ENCODE results near the gene LRRC7. TPM values are rescaled to one million over a fixed set of nuclear protein-coding genes. Genes with fewer than 3 reads are reported as not detected.
"Not testable (repeated sequence)": the region's sequence is repeated elsewhere in the genome, so short reads cannot be mapped to it uniquely, and the experiment has no call there.

Gene LRRC7
- polyA plus RNA-seq, 3 donors = 4.7 to 9.9 (median 7.9) TPM

GRCh38 chr1:70034403-70034802 is 466.7 kb downstream of the LRRC7 start:
- DNase-seq = peak; percentile 9

DNA sequence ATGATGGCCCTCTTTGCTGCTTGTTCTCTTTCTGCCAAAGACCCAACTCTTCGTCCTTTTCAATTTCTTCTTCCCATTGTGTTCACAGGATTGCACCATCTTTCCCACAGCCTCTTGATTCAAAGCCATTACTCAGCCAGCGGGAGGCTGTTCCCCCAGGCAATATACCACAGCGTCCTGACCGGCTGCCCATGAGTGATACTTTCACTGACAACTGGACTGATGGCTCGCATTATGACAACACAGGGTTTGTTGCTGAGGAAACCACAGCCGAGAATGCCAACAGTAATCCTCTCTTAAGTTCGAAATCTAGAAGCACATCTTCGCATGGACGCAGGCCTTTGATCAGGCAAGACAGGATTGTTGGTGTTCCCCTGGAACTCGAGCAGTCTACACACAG is 470.3 kb downstream of the LRRC7 start:
- no peak for DNase-seq

DNA sequence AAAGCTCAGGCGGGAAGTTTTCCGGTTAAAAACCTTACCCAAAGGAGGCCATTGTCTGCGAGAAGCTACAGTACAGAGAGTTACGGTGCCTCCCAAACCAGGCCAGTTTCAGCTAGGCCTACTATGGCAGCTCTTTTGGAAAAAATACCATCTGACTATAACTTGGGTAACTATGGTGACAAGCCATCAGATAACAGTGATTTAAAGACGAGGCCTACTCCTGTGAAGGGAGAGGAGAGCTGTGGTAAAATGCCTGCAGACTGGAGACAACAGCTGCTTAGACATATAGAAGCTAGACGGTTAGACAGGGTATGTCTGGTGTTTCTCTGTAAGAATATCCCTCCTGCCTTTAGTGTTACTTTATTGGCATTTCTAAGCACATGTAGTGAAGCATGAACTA is 471.8 kb downstream of the LRRC7 start:
- no peak for DNase-seq

DNA sequence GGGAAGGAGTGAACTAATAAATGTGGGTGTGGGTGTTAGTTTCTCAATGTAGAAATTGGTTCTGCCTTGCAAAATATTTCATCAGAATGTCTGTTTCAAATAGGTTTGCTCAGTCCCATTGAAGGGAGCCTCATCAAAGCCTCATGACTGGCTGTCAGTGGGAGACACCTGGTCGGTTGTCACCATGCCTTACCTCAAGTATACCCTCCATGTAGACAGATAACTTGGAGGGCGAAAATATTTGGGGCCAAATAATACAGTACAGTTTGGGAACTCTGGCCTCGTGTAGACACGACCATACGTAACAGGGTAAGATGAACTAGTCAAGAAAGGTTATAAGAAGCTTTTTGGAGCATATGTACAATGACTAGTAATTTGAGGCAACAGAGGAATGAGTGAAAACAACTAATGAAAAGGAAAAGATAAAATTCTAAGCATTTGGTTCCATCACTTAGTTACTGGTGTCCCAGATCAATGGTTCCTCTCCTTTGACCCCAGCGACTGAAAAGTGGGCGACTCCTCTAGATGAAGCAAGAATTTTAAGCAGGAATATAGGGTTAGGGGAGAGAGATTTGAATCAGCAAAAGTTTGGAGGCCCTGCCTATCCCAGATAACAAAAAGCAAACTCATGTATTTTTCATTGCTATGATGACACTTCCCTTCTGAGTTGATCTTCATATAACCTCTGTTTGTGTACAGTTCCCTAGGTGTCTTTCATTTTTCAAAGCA is 473.8 kb downstream of the LRRC7 start:
- DNase-seq = no peak

DNA sequence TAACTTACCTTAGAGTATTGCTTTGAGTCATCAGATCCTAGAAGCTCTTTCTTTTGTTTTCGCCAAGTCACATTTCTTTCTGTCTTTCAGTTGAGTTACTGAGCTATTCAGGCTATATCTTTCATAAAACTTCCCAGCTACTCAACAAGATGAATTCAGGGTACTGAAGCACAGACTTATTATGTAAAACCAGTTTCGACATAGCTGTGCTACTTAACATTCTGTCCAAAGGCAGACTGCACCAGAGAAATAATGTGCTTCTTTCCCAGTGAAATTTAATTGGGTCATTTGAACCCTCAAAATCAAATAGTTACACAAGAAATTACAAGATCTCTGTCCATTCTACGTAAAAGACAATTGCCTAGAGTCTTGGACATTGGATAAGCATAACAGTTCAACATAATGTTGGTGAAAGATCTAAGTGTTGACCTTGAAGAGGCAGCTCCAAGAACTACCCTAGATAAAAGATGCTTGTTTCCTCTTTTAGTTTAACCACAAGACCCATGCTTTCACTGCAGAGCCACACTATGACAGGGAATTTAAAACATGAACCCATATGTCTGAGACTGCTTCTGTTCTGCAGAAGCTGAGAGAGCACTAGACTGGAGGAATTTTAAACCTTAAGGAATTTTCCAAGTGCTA is 474.5 kb downstream of the LRRC7 start:
- no peak for DNase-seq

- DNase-seq = peak; percentile 22
Measured at GRCh38 chr1:70043804-70044203, 476.1 kb downstream of the LRRC7 start.

- DNase-seq = no peak
Measured at GRCh38 chr1:70044832-70045231, 477.1 kb downstream of the LRRC7 start.

DNA sequence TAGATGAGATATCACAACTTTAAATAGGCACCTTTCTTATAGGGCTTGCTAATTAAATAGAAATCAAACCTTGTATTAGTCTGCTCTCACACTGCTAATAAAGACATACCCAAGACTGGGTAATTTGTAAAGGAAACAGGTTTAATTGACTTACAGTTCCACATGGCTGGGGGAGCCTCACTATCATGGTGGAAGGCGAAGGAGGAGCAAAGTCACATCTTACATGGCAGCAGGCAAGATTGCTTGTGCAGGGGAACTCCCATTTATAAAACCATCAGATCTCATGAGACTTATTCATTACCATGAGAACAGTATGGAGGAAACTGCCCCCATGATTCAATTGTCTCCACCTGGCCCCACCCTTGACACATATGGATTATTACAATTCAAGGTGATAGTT is 477.9 kb downstream of the LRRC7 start:
- DNase-seq = not testable (repeated sequence)

DNA sequence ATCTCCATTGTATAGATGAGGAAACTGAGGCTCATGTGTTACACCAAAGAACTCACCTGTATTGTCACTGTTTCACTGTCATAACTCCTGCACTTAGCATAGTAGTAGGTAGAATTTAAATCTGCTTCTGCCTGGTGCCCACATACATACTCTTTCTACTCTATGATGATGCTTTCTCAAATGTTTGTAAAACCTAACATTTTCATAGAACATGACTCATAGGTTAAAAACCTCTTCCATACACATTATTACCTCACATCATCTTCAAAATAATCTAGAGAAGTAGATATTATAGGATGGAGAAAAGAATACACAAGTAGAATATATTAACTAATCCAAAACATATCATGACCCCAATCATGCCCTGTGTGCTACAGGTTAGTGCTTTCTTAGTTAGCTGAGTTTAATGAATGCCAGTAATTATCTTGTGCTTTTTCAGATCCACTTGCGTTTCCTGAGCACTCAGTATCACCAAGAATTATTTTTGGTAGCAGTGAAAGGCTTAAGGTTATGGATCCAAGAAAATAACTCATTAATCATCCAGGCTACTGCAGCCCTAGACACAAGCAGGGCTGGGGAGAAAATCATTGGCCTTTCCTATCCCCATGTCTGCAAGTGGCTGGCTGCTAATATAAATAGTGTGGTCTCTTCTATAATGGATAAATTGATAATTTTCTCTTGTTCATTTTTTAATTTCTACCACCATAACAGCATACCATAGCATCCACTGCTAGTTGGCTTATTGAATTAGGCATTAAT is 480.8 kb downstream of the LRRC7 start:
- DNase-seq = no peak

DNA sequence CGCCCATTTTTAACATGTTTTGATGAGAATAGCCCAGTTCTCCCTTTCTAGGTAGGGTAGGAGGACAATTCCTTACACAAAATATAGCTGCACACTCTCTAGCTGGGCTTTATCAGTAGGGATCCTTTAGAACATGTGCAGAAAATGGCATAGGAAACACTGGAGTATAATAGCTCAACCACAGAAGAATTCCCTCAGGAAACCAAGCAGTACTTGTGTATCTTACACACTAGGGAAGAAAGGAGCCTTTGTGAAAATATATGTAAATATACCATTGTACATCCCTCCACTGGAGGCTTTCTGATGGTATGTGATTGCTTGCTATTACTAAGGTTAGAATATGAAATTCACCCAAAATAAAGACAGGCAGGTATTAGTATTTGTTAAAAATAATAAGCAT is 484.2 kb downstream of the LRRC7 start:
- no peak for DNase-seq

GRCh38 chr1:70057500-70057899 is 489.8 kb downstream of the LRRC7 start:
- DNase-seq = no peak

DNA sequence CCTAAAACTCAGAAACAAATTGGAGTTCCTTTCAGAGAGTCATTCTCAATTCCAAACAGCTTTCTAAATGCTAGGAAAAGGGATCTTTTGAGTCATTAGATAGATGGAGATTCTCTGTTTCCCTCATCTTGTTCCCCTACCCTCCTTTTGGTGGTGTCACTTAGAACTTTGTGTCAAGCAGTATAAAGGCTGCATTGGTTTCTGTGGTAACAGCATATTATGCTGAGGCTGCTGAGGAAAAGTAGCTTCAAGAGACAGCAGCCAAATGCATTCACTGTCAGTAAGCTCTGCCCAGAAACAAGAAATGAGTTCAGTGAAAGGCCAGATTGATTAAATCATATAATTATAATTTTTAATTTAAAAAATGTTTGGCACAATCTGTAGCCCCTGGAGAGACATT is 493.5 kb downstream of the LRRC7 start:
- DNase-seq = peak; percentile 8

- DNase-seq = no peak
Measured at GRCh38 chr1:70063861-70064260, 496.1 kb downstream of the LRRC7 start.

GRCh38 chr1:70066711-70067110 is 499.0 kb downstream of the LRRC7 start:
- no peak for DNase-seq

DNA sequence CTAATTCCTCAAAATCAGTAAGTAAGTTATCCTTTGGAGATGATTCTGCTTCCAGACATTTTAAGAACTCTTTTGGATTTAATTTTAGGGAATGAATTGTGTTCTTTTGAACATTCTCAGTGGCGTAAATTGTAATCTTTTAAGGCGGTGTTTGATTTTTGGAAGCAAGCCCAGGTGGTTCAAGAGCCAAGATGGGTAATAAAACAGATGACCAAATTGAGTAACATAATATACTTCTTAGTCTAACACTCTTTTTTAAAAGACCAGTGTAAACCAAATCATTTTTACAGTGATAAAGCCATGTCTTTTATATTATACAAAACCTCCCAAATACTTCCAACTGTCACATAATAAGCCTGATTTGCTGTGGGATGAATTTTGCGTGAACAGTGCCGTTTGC is 503.9 kb downstream of the LRRC7 start:
- DNase-seq = peak; percentile 35

- DNase-seq = no peak
Measured at GRCh38 chr1:70072231-70072751, 504.6 kb downstream of the LRRC7 start.

DNA sequence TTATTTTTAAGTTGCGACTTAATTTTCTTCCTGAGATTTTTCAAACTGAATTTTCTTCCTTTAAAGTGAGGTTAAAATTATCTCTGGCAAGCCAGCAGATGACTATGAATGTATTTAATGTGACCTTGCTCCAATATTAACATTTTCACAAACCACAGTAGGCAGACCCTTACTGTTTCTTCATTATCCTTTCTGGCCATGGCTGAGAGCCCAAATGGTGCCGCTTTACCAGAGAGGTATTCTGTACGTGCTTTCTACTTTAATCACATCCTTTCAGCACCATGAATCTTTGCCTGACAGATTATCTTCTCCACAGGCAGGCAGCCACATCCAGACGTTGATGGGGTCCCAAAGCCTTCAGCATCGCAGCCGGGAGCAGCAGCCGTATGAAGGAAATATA is 508.0 kb downstream of the LRRC7 start:
- DNase-seq = no peak

DNA sequence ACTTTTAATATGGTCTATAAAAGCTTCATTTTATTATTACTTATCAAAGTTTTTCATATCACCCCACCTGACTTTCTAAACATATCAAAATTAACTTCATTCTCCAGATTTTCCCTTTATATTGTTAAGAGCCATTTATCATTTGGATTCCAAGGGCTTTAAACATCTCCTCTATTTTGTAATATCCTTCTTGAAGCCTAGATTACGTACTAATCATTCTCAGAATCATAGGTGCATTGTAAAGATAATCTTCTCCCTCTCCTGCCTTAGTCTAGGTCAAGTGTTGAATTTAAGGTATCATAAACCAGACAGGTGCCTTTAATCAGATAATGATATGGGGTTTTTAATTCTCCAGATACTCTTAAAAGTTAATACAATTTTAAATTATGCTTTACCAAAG is 509.3 kb downstream of the LRRC7 start:
- DNase-seq = no peak

GRCh38 chr1:70079546-70079945 is 511.8 kb downstream of the LRRC7 start:
- no peak for DNase-seq

DNA sequence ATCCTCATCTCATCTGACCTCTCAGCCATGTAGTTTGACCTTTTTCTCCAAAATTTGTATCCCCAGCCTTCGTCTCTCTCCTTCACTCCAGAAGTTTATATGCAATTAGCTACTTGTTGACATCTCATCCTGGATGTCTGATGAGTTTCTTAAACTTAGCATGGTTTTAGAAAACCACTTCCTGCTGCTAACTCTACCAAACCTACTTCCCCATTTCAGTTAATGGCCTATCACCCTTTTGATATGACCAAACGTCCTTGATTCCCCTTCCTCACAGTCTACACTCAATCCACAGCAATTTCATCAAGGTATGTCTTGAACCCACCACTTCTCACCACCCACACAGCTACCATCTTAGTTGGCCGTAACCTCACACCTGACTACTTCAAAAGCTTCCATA is 515.8 kb downstream of the LRRC7 start:
- DNase-seq = no peak

DNA sequence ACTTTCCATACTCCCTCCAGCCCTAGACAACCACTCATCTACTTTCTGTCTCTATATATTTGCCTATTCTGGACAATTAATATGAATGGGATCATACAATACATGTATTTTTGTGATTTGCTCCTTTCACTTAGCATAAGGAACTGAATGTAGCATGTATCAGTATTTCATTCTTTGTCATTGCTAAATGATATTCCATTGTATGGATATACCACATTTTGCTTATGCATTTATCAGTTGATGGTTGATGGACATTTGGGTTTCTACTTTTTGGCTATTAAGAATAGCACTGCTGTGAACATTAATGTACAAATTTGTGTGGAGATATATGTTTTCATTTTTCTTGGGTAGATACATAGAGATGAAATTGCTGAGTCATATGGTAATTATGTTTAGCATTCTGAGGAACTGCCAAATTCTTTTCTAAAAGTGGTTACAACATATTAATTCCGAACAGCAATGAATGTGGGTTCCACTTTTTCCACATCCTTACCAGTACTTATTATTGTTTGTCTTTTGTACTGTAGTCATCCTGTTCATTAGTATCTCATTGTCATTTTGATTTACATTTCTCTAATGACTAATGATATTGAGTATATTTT is 516.7 kb downstream of the LRRC7 start:
- DNase-seq = no peak

DNA sequence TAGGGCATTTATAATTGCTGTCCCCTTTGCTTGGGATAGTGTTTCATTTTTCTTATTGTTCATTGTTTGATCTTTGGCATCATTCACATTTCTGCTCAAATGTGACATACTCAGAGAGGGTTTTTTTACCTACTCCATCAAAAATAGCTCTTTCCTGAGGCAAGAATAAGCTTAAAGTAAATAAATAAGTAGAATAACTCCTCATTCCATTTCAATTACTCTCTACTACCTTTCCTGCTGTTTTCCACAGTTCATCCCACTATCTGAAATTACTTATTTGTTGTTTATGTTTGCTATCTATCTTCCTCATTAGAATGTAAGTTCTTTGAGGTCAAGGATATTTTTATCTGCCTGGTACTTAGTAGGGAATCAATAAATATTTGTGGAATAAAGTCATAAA is 517.8 kb downstream of the LRRC7 start:
- DNase-seq = no peak

All from renal pelvis (tissue), 4 donors.